Measurements from ENCODE around the gene ATXN7L1. TPM values are rescaled to one million over a fixed set of nuclear protein-coding genes. Genes with fewer than 3 reads are reported as not detected.

ATXN7L1 gene
- total RNA-seq, 1 donor from 2014 or later: 6.7 TPM

DNA sequence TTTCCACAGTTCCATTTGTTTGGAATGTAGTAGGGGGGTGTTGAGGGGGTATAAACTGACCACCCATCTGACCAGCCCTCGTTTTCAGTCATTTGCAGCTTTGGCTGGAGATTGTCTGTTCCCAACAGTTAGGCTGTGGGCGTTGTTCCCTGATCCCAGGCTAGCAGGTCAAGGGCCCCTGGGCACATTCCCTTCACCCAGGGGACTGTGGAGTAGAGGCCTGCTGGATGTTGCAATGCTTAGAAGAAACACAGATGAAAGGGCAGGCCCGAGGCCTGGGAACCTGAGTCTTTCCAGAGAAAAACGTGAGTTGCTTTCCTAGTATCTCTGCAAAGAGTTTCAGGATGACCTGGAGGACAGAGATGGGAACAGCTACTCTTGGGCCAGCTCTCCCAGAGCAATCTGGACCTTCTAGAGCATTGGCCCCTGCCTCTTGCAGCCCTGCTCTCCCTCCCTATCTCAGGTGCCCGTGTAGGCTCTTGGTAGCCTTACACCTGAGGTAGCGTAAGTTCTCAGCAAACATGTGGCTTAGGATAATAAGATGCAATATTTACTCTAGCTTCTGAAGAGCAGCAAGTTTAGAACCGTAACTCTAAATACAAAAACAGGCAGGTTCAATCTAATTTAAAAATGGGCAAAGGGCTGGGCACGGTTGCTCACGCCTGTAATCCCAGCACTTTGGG is 195.8 kb downstream of the ATXN7L1 start:
- DNase-seq (ENCODE audit: missing footprints) (no peak), ATAC-seq (peak; percentile 57)
- intact Hi-C loops (cut with DNase I): loop anchor here (10.0 kb wide), 1 partner anchor 194 kb away; the partner anchor contains the start of gene ATXN7L1

DNA sequence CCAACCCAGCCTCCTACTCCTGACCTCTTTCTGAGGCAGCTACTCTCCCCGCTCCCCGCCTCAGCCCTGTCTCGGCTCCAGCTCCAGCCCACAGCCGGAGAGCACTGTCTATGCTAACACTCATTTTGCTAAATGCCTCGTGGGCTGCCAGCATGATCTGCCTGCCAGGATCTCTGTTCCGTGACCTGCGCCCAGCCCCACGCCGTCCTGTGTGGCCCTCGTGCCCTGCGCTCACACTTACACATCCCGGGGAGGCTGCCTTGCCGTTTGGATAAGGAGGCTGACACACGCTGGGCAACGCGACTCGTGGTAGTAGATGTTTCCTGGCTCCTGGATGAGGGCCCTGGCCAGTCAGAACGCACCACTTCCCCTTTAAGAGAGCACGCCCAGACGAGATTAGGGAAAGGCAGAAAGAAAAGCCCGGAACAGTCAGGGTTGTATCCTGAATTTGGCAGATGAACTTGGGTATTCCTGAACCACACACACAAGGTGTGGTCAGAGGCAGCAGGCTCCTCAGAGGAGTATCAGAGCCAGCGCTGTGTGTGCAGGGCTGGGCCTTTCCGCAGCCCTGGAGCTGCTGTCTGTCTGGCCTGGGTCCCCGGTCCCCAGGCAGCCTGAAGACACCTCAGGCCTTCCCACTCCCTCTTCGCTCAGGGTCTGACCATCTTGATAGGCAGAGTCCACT is 197.4 kb downstream of the ATXN7L1 start:
- DNase-seq (ENCODE audit: missing footprints) (peak; percentile 91), ATAC-seq (peak; percentile 85)
- intact Hi-C loops (cut with DNase I): no loop called here

DNA sequence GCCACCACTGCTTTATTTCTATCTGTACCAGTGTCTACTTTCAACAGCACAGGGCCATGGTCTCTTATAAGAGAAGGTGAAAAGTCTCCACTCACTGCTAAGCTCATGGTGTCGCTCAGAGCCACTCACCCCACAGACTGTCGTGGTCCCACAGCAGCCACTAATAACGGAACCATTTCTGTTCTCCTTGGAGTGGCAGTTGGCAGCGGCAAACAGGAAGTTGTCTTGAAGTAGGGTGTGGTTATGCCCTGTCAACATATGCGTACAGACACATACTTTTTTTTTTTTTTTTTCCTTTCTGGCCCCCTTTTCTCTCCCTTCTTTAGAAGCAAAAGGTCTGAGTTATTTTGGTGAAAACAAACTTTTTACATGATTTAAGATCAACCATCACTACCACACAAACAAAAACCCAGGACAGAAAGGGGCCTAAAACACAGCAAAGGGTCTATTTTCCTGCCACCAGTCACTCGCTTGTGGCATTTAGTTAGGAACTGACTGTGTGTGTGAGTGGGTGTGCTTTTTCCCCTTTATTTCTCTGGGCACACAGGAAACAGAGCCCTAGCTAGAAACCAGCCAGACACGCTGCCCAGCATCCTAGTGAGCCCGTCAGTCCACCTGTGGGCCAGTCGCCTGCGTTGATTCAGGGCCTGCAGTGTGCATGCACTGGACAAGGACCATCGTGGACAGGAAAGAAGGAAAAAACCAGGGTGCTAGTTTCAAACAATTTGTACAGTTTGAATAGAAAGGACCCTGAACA is 198.4 kb downstream of the ATXN7L1 start:
- no peak for DNase-seq (ENCODE audit: missing footprints)
- peak; percentile 26 for ATAC-seq
- intact Hi-C loops (cut with DNase I): no loop called here

DNA sequence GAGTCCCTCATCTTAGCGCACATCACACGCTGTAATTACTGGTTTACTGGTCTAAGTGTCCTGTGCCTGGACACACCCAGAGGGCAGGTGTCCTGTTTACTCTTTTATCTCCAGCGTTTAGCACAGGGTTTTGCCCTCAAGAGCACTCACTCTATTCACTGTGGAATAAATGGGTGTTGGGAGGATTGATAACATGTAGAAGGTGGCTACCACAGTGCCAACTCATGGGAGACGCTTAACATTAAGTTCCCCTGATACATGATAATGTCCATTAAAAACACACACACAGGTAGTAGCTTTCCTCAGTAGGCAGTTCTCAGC is 199.0 kb downstream of the ATXN7L1 start:
- ATAC-seq (no peak), DNase-seq (ENCODE audit: missing footprints) (no peak)
- intact Hi-C loops (cut with DNase I): no loop called here

DNA sequence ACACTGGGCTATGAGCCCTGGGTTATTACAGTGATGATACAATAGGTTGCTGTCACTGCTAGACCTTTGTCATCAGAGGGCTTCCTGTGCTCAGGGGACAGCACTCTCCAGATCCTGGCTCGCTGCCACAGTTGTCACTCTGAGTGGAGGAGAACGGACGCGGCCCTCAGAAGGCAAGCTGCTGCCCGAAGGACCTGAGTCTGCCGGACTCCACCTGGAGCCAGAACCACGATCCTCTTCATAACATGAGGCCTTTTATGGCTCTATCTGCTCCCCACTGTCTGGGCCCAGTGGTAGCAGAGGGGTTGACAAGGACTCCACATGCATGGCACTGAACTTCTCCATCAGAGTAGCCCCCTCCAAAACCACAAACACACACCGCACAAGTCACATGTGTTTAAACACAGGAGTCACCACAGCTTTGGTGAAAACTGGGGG is 200.4 kb downstream of the ATXN7L1 start:
- intact Hi-C loops (cut with DNase I): no loop called here
- DNase-seq (ENCODE audit: missing footprints) (peak; percentile 83), ATAC-seq (no peak)

DNA sequence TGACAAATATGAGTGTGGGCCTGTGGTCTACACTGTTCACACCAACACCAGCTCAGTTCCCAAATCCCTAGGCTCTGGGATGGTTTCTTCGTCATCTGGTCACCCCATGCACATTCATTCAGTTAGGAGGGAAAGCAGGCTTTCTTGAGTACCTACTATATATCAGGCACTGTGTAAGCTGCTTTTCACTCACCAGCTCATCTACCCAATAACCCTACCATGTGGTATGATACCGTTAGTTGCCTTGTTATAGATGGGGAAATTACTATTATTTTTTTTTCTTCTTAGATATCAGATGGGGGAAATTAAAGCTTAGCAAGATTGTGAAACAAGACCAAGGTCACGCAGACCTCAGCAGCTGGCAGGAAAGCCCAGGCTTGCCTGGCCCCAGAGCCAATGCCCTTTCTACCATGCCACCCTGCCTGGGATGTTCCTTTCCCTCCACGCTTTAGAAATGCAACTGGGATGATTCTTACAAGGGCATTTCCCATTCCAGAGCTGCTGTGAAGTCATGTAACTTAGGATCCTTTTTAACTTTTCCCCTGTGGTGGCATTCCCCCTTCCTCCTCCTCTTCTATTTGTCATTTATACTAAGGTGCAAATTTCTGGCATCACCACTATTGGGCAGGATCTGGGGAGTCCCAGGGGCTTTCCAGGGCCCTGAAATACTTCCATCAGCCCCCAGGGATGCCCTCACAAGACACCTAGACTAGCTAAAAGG is 202.0 kb downstream of the ATXN7L1 start:
- no peak for ATAC-seq
- no peak for DNase-seq (ENCODE audit: missing footprints)
- intact Hi-C loops (cut with DNase I): no loop called here

DNA sequence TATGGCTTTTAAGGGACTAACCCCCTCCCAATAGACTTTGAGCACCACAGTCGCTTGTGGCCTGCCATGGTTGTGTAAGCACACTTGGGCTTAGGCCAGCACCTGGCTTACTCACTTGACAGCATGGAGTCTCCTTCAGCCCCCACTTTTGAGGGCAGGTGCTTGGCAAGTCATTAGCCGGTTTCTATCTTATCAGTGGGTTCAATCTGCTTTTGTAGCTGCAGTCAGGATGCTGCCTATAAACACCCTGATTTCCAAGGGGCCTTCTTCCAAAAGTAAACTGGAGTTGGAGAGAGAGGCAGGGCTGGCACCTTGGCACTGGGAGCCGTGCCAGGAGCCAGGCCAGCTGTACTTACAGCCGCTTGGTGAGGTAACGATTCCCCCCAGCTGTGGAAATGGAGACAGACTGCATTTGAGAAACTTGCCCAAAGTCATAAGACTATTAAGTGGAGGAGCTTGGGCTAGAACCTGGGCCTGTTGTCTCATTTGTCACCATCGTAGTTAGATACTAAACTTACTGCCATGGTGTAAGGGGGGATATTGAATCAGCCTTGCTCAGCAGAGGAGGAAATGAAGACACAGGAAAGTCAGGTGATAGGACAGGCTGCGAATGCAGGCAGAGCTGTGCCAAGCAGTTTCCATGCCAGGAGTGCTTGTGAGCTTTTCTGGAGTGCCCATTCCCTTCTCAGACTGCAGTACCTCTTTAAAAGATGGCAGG is 202.9 kb downstream of the ATXN7L1 start:
- ATAC-seq (peak; percentile 37), DNase-seq (ENCODE audit: missing footprints) (peak; percentile 42)
- intact Hi-C loops (cut with DNase I): no loop called here

DNA sequence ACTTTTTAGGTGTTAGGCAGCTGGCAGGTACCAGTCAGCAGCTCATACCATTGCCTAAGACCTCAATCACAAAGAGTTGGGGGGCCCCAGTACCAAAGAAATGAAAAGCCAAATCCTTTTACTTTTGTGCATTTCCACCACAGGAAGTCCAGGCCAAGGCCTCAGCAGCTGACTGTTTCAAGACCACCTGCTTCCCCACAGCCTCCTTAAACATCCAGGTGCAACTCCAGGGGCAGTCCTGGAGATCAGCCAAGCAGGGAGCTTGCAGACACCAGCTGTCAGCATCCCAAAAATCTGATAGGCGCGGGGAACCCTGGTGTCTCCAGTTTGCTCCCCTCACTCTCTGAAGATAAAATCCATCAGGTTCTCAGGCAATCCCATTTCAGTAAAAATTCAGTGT is 203.6 kb downstream of the ATXN7L1 start:
- DNase-seq (ENCODE audit: missing footprints) (peak; percentile 9), ATAC-seq (no peak)
- intact Hi-C loops (cut with DNase I): no loop called here

DNA sequence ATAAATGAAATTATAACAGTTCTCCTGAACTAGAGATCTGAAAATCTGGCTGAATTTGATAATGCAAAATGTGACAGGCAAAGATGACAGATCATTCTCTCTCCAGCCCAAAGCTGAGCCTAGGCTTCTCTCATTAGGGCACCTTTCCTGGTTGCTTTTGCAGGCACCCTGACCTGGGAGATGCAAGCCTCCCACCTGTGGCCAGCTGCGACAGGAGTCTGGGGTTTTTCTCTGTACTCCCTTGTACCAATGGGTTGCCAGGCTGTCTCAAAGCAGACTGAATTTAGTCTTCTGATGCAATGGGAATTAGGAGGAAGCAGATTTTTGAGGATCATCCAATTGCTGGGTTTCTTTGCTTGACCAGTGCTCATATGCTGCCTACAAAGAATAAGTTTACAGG is 210.1 kb downstream of the ATXN7L1 start:
- intact Hi-C loops (cut with DNase I): no loop called here
- no peak for DNase-seq (ENCODE audit: missing footprints)

DNA sequence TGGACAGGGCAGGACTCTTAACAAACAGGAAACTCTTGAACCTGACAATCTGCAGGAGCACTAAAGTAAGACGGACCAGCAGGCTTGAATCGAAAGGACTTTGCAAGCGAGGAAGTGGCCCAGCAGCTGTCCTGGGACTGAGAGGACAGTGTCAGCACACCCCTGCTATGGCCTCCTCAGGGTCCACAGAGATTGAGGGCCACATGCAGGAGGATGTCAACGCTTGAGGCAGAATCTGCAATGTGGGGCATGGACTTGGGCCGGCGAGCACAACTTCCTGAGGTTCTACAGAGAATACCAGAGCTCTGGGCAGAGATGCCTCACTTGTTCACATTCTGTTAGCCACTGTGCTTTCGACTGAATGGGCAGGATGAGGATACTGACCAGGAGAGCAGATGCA is 210.7 kb downstream of the ATXN7L1 start:
- ATAC-seq (no peak), DNase-seq (ENCODE audit: missing footprints) (peak; percentile 33)
- intact Hi-C loops (cut with DNase I): no loop called here

More for the DNA sequence above, 210.1 kb downstream of the ATXN7L1 start:
- no peak for ATAC-seq

DNA sequence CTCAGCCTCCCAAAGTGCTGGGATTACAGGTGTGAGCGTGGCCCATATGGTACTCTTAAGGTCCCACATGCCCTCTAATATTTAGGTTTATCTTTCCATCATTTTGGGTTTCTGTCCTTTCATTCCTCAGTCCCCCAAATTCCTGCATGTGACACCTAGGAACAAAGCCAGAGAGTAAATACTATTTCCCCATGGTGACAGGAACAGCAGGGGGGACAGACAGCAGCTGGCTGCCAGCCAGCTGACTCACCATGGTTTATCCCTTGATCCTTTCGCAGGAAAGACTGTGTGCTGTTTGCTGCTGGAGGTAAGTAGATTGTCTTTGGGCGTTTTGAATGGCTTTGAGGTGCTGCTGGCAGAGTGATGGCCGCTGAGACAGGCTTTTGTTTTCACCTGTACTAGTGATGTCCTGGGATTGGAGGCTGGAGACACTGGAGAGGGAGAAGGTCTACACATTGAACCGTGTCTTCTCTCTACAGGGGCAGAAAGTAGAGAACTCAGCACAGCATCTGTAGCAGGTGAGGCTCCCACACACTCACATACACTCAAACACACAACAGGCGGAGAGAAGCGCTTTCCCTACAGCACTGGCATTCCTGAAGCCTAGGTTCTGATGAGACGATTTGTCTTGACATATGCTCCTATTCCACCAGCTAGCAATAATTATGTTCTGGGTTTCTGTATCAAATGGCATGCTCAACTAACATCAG is 211.4 kb downstream of the ATXN7L1 start:
- intact Hi-C loops (cut with DNase I): no loop called here
- ATAC-seq (no peak), DNase-seq (ENCODE audit: missing footprints) (peak; percentile 55)

DNA sequence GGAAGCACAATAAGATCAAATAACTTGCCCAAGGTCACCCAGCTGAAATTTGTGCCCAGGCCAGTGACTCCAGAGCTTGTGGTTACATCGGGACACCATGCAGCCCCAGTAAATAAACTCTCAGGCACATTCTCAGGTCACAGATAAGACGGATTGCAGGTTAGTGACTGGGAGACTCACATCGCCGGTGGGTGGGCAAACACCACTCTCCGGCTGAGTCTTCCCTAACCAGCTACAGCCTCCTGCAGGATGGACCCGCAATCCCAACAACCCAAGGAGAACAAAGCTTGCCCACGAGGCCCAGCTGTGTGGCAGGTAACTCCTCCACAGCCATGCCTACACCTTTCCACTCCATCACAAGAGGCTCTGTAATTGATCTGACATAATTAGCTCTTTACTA is 213.4 kb downstream of the ATXN7L1 start:
- ATAC-seq (no peak), DNase-seq (ENCODE audit: missing footprints) (peak; percentile 32)
- intact Hi-C loops (cut with DNase I): no loop called here

DNA sequence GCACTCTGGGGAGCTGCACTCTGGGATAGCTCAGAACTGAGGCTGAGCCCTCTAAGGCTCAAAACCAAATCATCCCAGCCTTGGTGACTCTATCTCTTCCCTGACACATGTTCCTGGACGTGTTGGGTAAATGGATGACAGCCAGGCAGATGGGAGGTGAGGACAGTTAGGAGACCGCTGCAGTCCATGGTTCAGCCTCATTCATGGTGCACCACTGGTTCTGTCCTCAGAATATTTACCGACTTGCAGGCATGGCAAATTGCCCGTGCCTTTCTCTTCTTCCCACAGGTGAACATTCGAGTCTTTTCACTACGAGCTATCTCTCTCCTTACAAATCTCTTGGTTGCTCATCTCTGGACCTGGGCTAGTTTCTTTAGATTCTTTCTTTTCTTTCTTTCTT is 214.8 kb downstream of the ATXN7L1 start:
- intact Hi-C loops (cut with DNase I): no loop called here
- ATAC-seq (no peak), DNase-seq (ENCODE audit: missing footprints) (peak; percentile 21)

DNA sequence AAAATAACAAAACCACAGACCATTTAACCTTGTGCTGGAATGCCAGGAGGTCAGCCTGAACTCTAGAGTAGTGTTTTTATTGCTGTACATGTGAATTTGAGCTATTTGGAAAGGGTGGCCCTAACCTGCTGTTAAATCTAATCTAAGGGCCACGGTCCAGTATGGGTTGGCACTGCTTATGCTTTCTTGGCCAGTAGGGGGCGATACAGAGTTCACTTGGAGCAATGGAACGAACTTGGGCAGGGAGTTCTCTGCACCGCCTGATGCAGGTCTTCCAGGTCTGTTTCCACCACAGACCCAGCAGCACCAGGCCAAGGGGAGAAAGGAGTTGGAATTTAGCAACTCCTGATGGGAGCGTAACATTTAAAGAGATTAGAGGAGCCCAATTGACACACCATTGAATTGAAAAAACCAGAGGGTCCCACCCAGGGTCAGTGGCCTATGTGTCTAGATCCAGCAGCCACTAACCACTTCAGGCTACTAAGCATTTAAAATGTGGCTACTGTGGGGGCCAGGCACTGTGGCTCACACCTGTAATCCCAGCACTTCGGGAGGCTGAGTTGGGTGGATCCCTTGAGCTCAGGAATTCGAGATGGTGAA is 219.4 kb downstream of the ATXN7L1 start:
- DNase-seq (ENCODE audit: missing footprints) (no peak), ATAC-seq (no peak)
- intact Hi-C loops (cut with DNase I): loop anchor here (10.0 kb wide), 3 partner anchors 98 to 498 kb away; partner anchors contain the start of gene ATXN7L1

DNA sequence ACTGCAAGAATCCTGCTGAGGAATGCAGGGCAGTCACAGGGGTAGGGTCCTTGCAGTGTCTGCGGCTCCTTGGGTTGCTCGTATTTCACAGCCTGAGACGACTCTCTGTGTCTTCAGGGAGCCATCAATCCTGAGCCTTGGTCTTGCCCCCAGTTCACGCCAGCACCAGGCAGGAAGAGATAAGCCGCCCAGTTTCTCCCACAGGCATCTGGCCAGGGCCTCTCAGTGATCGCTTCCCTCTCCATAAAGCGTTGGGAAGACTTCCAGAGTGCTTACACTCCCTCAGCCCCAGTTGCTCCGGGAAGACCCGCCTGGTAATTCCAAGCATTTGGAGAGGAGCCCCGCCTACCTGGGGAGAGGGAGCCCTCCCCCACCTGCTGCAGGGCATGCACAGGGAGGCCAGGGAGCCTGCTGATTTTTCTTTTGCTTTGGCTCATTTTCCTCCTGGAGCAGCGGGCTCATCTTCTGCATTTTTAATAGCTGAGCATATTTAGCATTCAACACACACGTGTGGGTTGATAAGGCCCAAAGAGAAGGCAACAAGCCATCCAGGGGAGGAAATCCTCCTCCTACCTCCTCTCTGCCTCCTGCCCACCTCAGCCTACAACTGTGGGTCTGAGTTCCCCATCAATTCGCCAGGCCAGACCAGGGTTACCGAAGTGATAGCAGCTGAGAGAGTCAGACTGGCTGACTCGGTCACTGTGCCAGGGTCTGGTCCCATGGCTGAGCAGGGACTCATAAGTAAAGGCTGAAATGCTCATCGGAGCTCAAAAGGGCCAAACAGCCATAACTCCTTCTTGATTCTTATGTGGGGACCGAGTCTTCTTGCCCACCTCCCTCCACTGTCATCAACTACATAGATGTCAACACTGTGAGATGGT is 220.7 kb downstream of the ATXN7L1 start:
- no peak for DNase-seq (ENCODE audit: missing footprints)
- peak; percentile 53 for ATAC-seq
- intact Hi-C loops (cut with DNase I): loop anchor here (10.0 kb wide), 3 partner anchors 99 to 499 kb away; partner anchors contain the start of gene ATXN7L1

DNA sequence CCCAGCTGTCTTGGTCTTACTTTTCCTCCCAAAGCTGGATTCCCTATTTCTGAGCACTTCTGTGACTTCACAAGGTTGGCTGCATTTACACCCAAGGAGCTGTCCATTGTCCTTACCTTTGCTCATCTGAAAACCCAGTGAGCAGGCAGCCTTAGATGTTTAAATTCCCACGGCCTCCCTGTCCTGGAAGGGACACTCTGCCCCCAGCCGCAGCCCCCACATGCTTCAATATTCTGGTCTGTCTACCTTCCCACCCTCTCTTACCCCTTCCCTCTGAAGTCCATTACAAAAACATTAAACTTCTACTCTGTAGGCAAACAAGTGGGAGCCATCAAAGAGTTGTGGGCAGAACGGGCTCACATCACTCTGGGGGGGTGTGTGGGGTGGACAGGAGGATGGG is 221.3 kb downstream of the ATXN7L1 start:
- DNase-seq (ENCODE audit: missing footprints): no peak
- intact Hi-C loops (cut with DNase I): loop anchor here (10.0 kb wide), 3 partner anchors 100 to 500 kb away; partner anchors contain the start of gene ATXN7L1
- ATAC-seq: no peak

Measured in Right ventricle myocardium inferior (tissue), 1 donor.